ENCODE data around the gene SREBF1. TPM values are rescaled to one million over a fixed set of nuclear protein-coding genes. Genes with fewer than 3 reads are reported as not detected.

SREBF1 gene
- total and polyA plus RNA-seq, 2 of the 4 experiments (the other 2 are of a cell fraction), result 3.4 to 20.4 TPM

DNA sequence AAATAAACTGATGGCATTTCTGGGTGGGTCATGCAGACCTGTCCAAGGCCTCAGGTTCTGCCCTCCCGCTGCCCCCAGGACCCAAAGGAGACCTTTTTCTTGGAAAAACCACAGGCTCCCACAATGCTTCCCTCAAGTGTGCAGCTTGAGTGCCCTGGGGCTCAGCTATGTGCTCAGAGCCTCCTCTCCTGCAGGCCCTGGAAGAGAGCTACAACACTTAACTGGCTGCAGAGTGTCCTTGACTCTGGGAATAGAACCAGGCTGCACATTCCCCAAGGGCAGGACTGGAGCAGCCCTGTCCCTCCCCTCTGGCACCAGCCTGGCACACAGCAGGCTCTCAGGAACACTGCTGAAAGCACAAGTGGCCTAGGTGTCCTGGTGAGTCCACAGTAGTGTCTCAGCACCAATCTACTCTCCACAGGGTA, 4.8 kb upstream of the SREBF1 start:
- no peak overlapping the region for H3K56ac ChIP-seq (ENCODE audit: extremely low read depth, insufficient read depth, low read length)
- intact Hi-C loops (cut with micrococcal nuclease), result no loop called here
- peak overlapping the region; percentile 34; the same call in 1 of the 2 replicates for H3K23ac ChIP-seq (ENCODE audit: low read depth, low read length)
- no peak overlapping the region for H2BK5ac ChIP-seq (ENCODE audit: low read depth, low read length, poor library complexity, severe bottlenecking)
- dilution Hi-C loops (cut with HindIII; ENCODE audit: low sequenced_read_pairs, unreplicated experiment), result no loop called here
- H3K27ac ChIP-seq (ENCODE audit: insufficient read depth, low read length), result no peak overlapping the region
- H3K9me1 ChIP-seq (ENCODE audit: insufficient read depth, low read length), result peaks cover 17% of the 10 kb centered on the region
- no peak overlapping the region; the same call in 2 of the 3 replicates for H2BK15ac ChIP-seq (ENCODE audit: low read depth, low read length)
- peak overlapping the region; percentile 82; the same call in 1 of the 2 replicates for H2AK5ac ChIP-seq (ENCODE audit: low read depth, low read length)
- peaks cover 4% of the 10 kb centered on the region; the same call in 1 of the 2 replicates for H3K36me3 ChIP-seq (ENCODE audit: control insufficient read depth, insufficient read depth, low read length)
- H3K79me1 ChIP-seq (ENCODE audit: low read depth in 1 of 2, low read length in 2 of 2), result peaks cover 0 to 27% of the 10 kb centered on the region in 2 experiments; a peak in 2 of 4 replicates
- DNase-seq, result no peak
- peak overlapping the region; percentile 82; the same call in 1 of the 2 replicates for H2BK120ac ChIP-seq (ENCODE audit: low read depth, low read length)
- H3K14ac ChIP-seq (replicated peaks; ENCODE audit: low read depth, low read length), result 0 out of 2 replicates have a peak overlapping the region, but pooled peaks have one; percentile 35
- peak overlapping the region; percentile 56 for H2AFZ ChIP-seq (replicated peaks; ENCODE audit: low read length, poor library complexity)
- H3K18ac ChIP-seq (ENCODE audit: low read depth, low read length), result no peak overlapping the region
- H3K9me3 ChIP-seq (ENCODE audit: control insufficient read depth, insufficient read depth, low read length), result no peaks in the 10 kb centered on the region
- no peak overlapping the region for H3K4me3 ChIP-seq (ENCODE audit: insufficient read depth, low read depth, low read length)
- H2BK20ac ChIP-seq (ENCODE audit: low read depth, low read length), result peak overlapping the region; percentile 72; the same call in 1 of the 2 replicates
- H4K20me1 ChIP-seq (ENCODE audit: insufficient read depth, low read length), result no peaks in the 10 kb centered on the region
- H3K4me1 ChIP-seq (ENCODE audit: control insufficient read depth, insufficient read depth, low read length), result peaks cover 30% of the 10 kb centered on the region
- no CpG with 5 or more reads among the region's 1 CpG for WGBS, 2 experiments (ENCODE audit: extremely low coverage in 2 of 2, insufficient read length in 1 of 2)
- in situ Hi-C loops (cut with MboI; ENCODE audit: low sequenced_read_pairs), result no loop called here
- H4K91ac ChIP-seq (ENCODE audit: insufficient read depth, low read depth, low read length), result peak overlapping the region; percentile 58
- no peak overlapping the region for H3K9ac ChIP-seq (ENCODE audit: low read depth, low read length)
- ChIA-PET POLR2A (ENCODE audit: unreplicated experiment) (no interaction called here), CTCF (no interaction called here)
- peak overlapping the region; percentile 48 for H2AK9ac ChIP-seq (replicated peaks; ENCODE audit: low read depth, low read length, poor library complexity)
- no peak for ATAC-seq (ENCODE audit: low read depth)
- H3K4me2 ChIP-seq (ENCODE audit: low read depth, low read length), result no peak overlapping the region
- 0 out of 4 replicates have a peak overlapping the region, but pooled peaks of 1 of the 2 experiments have one; percentile 28 for H4K8ac ChIP-seq (ENCODE audit: low read depth in 2 of 2, low read length in 2 of 2)
- BruUV-seq (replicated peaks), result no TSS peak
- peak overlapping the region; percentile 98 for H3K4ac ChIP-seq (ENCODE audit: low read depth, low read length)
- no peaks in the 10 kb centered on the region for H3K27me3 ChIP-seq (ENCODE audit: control insufficient read depth, insufficient read depth, low read length)
- no peak overlapping the region for H4K5ac ChIP-seq (ENCODE audit: low read depth, low read length)
- no peak for TF ChIP-seq CEBPB (IDR thresholded peaks at IDR 0.05; ENCODE audit: low read depth, low read length)
- no peak for TF ChIP-seq BHLHE40 (IDR thresholded peaks at IDR 0.05; ENCODE audit: low read depth, low read length)
- no peak for TF ChIP-seq RCOR1 (IDR thresholded peaks at IDR 0.05; ENCODE audit: insufficient replicate concordance, low read length)
- no peak for TF ChIP-seq FOS (IDR thresholded peaks at IDR 0.05; ENCODE audit: low read depth, low read length)
- TF ChIP-seq SMC3 (IDR thresholded peaks at IDR 0.05; ENCODE audit: low read depth, low read length), result no peak
- no peak for TF ChIP-seq MXI1 (IDR thresholded peaks at IDR 0.05; ENCODE audit: borderline replicate concordance, low read depth, low read length)
- no peak for TF ChIP-seq POLR2A (IDR thresholded peaks at IDR 0.05; ENCODE audit: low read depth, low read length)
- TF ChIP-seq RFX5 (IDR thresholded peaks at IDR 0.05; ENCODE audit: low read depth, low read length), result no peak
- no peak for TF ChIP-seq RAD21 (IDR thresholded peaks at IDR 0.05; ENCODE audit: low read length)
- no peak for TF ChIP-seq MAFK (IDR thresholded peaks at IDR 0.05; ENCODE audit: low read depth, low read length)
- TF ChIP-seq, protein P1, sequence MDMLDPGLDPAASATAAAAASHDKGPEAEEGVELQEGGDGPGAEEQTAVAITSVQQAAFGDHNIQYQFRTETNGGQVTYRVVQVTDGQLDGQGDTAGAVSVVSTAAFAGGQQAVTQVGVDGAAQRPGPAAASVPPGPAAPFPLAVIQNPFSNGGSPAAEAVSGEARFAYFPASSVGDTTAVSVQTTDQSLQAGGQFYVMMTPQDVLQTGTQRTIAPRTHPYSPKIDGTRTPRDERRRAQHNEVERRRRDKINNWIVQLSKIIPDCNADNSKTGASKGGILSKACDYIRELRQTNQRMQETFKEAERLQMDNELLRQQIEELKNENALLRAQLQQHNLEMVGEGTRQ (IDR thresholded peaks at IDR 0.05; ENCODE audit: low read depth, low read length), result no peak
- TF ChIP-seq, protein P2, sequence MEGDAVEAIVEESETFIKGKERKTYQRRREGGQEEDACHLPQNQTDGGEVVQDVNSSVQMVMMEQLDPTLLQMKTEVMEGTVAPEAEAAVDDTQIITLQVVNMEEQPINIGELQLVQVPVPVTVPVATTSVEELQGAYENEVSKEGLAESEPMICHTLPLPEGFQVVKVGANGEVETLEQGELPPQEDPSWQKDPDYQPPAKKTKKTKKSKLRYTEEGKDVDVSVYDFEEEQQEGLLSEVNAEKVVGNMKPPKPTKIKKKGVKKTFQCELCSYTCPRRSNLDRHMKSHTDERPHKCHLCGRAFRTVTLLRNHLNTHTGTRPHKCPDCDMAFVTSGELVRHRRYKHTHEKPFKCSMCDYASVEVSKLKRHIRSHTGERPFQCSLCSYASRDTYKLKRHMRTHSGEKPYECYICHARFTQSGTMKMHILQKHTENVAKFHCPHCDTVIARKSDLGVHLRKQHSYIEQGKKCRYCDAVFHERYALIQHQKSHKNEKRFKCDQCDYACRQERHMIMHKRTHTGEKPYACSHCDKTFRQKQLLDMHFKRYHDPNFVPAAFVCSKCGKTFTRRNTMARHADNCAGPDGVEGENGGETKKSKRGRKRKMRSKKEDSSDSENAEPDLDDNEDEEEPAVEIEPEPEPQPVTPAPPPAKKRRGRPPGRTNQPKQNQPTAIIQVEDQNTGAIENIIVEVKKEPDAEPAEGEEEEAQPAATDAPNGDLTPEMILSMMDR (conservative IDR thresholded peaks at IDR 0.05; ENCODE audit: low read depth, low read length), result no peak
- TF ChIP-seq, protein P3, sequence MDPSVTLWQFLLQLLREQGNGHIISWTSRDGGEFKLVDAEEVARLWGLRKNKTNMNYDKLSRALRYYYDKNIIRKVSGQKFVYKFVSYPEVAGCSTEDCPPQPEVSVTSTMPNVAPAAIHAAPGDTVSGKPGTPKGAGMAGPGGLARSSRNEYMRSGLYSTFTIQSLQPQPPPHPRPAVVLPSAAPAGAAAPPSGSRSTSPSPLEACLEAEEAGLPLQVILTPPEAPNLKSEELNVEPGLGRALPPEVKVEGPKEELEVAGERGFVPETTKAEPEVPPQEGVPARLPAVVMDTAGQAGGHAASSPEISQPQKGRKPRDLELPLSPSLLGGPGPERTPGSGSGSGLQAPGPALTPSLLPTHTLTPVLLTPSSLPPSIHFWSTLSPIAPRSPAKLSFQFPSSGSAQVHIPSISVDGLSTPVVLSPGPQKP (IDR thresholded peaks at IDR 0.05; ENCODE audit: borderline replicate concordance, low read depth, low read length), result no peak
- no peak for TF ChIP-seq MAZ (IDR thresholded peaks at IDR 0.05; ENCODE audit: borderline replicate concordance, low read depth, low read length)
- TF ChIP-seq NFE2L2 (IDR thresholded peaks at IDR 0.05; ENCODE audit: low read depth, low read length), result no peak

All from IMR-90 (cell line).